ENCODE data around the gene RCAN2.

Gene RCAN2

GRCh38 chr6:46501136-46502089 is 10.2 kb upstream of the RCAN2 start:
- TF ChIP-seq PAX5 (IDR thresholded peaks at IDR 0.05; ENCODE audit: insufficient read depth, low read length, severe bottlenecking) (no peak), POU2F2 (IDR thresholded peaks at IDR 0.05; ENCODE audit: low read depth, low read length) (no peak), TAF1 (IDR thresholded peaks at IDR 0.05; ENCODE audit: low read depth, low read length) (no peak), POLR2A (IDR thresholded peaks at IDR 0.05; ENCODE audit: low read depth, low read length) (no peak), POLR2AphosphoS5 (IDR thresholded peaks at IDR 0.05; ENCODE audit: low read depth, low read length) (no peak), SPI1 (IDR thresholded peaks at IDR 0.05; ENCODE audit: low read depth, low read length) (no peak)
- DNase-seq (ENCODE audit: insufficient read length, low spot score) (no peak), FAIRE-seq (no peak)

- FAIRE-seq, result no peak
- no peak for DNase-seq (ENCODE audit: insufficient read length, low spot score)
- TF ChIP-seq PAX5 (IDR thresholded peaks at IDR 0.05; ENCODE audit: insufficient read depth, low read length, severe bottlenecking) (no peak), TAF1 (IDR thresholded peaks at IDR 0.05; ENCODE audit: low read depth, low read length) (no peak), SPI1 (IDR thresholded peaks at IDR 0.05; ENCODE audit: low read depth, low read length) (no peak), POLR2AphosphoS5 (IDR thresholded peaks at IDR 0.05; ENCODE audit: low read depth, low read length) (no peak), POU2F2 (IDR thresholded peaks at IDR 0.05; ENCODE audit: low read depth, low read length) (no peak), POLR2A (IDR thresholded peaks at IDR 0.05; ENCODE audit: low read depth, low read length) (no peak)
These were observed 9.1 kb upstream of the RCAN2 start for GRCh38 chr6:46500382-46500781.

GRCh38 chr6:46491628-46492547 is 639 bp upstream of the RCAN2 start:
- no peak for FAIRE-seq
- no peak for TF ChIP-seq SPI1 (IDR thresholded peaks at IDR 0.05; ENCODE audit: low read depth, low read length)
- no peak for TF ChIP-seq TAF1 (IDR thresholded peaks at IDR 0.05; ENCODE audit: low read depth, low read length)
- TF ChIP-seq PAX5 (IDR thresholded peaks at IDR 0.05; ENCODE audit: insufficient read depth, low read length, severe bottlenecking), result no peak
- TF ChIP-seq POLR2AphosphoS5 (IDR thresholded peaks at IDR 0.05; ENCODE audit: low read depth, low read length), result no peak
- TF ChIP-seq POU2F2 (IDR thresholded peaks at IDR 0.05; ENCODE audit: low read depth, low read length), result no peak
- no peak for TF ChIP-seq POLR2A (IDR thresholded peaks at IDR 0.05; ENCODE audit: low read depth, low read length)
- DNase-seq (ENCODE audit: insufficient read length, low spot score), result peak; percentile 13

- TF ChIP-seq PAX5 (IDR thresholded peaks at IDR 0.05; ENCODE audit: insufficient read depth, low read length, severe bottlenecking) (no peak), POLR2AphosphoS5 (IDR thresholded peaks at IDR 0.05; ENCODE audit: low read depth, low read length) (no peak), POU2F2 (IDR thresholded peaks at IDR 0.05; ENCODE audit: low read depth, low read length) (no peak), POLR2A (IDR thresholded peaks at IDR 0.05; ENCODE audit: low read depth, low read length) (no peak), SPI1 (IDR thresholded peaks at IDR 0.05; ENCODE audit: low read depth, low read length) (no peak), TAF1 (IDR thresholded peaks at IDR 0.05; ENCODE audit: low read depth, low read length) (no peak)
- DNase-seq (ENCODE audit: insufficient read length, low spot score) (peak; percentile 9), FAIRE-seq (no peak)
These were observed 636 bp downstream of the RCAN2 start for GRCh38 chr6:46490425-46491200.

GRCh38 chr6:46486181-46486580 is 5.1 kb downstream of the RCAN2 start:
- no peak for FAIRE-seq
- TF ChIP-seq TAF1 (IDR thresholded peaks at IDR 0.05; ENCODE audit: low read depth, low read length) (no peak), POU2F2 (IDR thresholded peaks at IDR 0.05; ENCODE audit: low read depth, low read length) (no peak), PAX5 (IDR thresholded peaks at IDR 0.05; ENCODE audit: insufficient read depth, low read length, severe bottlenecking) (no peak), POLR2A (IDR thresholded peaks at IDR 0.05; ENCODE audit: low read depth, low read length) (no peak), SPI1 (IDR thresholded peaks at IDR 0.05; ENCODE audit: low read depth, low read length) (no peak), POLR2AphosphoS5 (IDR thresholded peaks at IDR 0.05; ENCODE audit: low read depth, low read length) (no peak)
- DNase-seq (ENCODE audit: insufficient read length, low spot score), result no peak

- TF ChIP-seq POLR2AphosphoS5 (IDR thresholded peaks at IDR 0.05; ENCODE audit: low read depth, low read length), result no peak
- TF ChIP-seq TAF1 (IDR thresholded peaks at IDR 0.05; ENCODE audit: low read depth, low read length), result no peak
- TF ChIP-seq SPI1 (IDR thresholded peaks at IDR 0.05; ENCODE audit: low read depth, low read length), result no peak
- TF ChIP-seq POU2F2 (IDR thresholded peaks at IDR 0.05; ENCODE audit: low read depth, low read length), result no peak
- no peak for TF ChIP-seq POLR2A (IDR thresholded peaks at IDR 0.05; ENCODE audit: low read depth, low read length)
- TF ChIP-seq PAX5 (IDR thresholded peaks at IDR 0.05; ENCODE audit: insufficient read depth, low read length, severe bottlenecking), result no peak
- FAIRE-seq (no peak), DNase-seq (ENCODE audit: insufficient read length, low spot score) (no peak)
These were observed 7.0 kb downstream of the RCAN2 start for GRCh38 chr6:46484081-46484820.

GRCh38 chr6:46476301-46476700 is 14.9 kb downstream of the RCAN2 start:
- FAIRE-seq, result no peak
- TF ChIP-seq POLR2AphosphoS5 (IDR thresholded peaks at IDR 0.05; ENCODE audit: low read depth, low read length) (no peak), SPI1 (IDR thresholded peaks at IDR 0.05; ENCODE audit: low read depth, low read length) (no peak), POU2F2 (IDR thresholded peaks at IDR 0.05; ENCODE audit: low read depth, low read length) (no peak)

GRCh38 chr6:46473881-46474280 is 17.4 kb downstream of the RCAN2 start:
- no peak for FAIRE-seq
- no peak for DNase-seq (ENCODE audit: insufficient read length, low spot score)
- TF ChIP-seq SPI1 (IDR thresholded peaks at IDR 0.05; ENCODE audit: low read depth, low read length), result no peak

More at GRCh38 chr6:46476301-46476700, 14.9 kb downstream of the RCAN2 start:
- DNase-seq (ENCODE audit: insufficient read length, low spot score), result no peak

Measured in GM12891 (cell line).